Progenitor cell of endocrine pancreas (in vitro differentiated cells): ENCODE measurements around the gene PACS2. TPM values are rescaled to one million over a fixed set of nuclear protein-coding genes. Genes with fewer than 3 reads are reported as not detected.

Experiments used
- DNase-seq: peaks from one replicate; pipeline ENCODE4 v3.0.0; 2021; ENCODE audit warnings: low spot score; ENCODE audit not compliant: unreplicated experiment
- H3K27ac Mint-ChIP-seq: 2 replicates; pipeline ENCODE4 v1.8.0; 2021; ENCODE audit warnings: mild to moderate bottlenecking, moderate library complexity, mixed read lengths
- H3K27me3 Mint-ChIP-seq: 2 replicates; pipeline ENCODE4 v1.8.0; 2021; ENCODE audit warnings: mixed read lengths
- H3K36me3 Mint-ChIP-seq: 2 replicates; pipeline ENCODE4 v1.8.0; 2022; ENCODE audit warnings: mixed read lengths; ENCODE audit not compliant: insufficient read depth
- H3K4me1 Mint-ChIP-seq: 2 replicates; pipeline ENCODE4 v1.8.0; 2021; ENCODE audit warnings: low read depth, mixed read lengths
- H3K4me3 Mint-ChIP-seq: 2 replicates; pipeline ENCODE4 v1.8.0; 2021; ENCODE audit warnings: low read depth, mild to moderate bottlenecking, moderate library complexity, mixed read lengths
- H3K9me3 Mint-ChIP-seq: 2 replicates; pipeline ENCODE4 v1.8.0; 2021; ENCODE audit warnings: low read depth, mixed read lengths
- total RNA-seq: library from RNA; stranded (reverse); gene quantifications from 2 replicates; pipeline ENCODE4 v1.2.1, GENCODE V29; 2021
- TF ChIP-seq, protein P1 (sequence below): fragments of 200-600 bp; sonication (generic); IDR thresholded peaks from one replicate; pipeline ENCODE4 v1.5.0; 2021; ENCODE audit warnings: antibody characterized with exemption, mild to moderate bottlenecking; ENCODE audit not compliant: unreplicated experiment

Gene PACS2
- total RNA-seq, 1 donor from 2014 or later, result 193 TPM

DNA sequence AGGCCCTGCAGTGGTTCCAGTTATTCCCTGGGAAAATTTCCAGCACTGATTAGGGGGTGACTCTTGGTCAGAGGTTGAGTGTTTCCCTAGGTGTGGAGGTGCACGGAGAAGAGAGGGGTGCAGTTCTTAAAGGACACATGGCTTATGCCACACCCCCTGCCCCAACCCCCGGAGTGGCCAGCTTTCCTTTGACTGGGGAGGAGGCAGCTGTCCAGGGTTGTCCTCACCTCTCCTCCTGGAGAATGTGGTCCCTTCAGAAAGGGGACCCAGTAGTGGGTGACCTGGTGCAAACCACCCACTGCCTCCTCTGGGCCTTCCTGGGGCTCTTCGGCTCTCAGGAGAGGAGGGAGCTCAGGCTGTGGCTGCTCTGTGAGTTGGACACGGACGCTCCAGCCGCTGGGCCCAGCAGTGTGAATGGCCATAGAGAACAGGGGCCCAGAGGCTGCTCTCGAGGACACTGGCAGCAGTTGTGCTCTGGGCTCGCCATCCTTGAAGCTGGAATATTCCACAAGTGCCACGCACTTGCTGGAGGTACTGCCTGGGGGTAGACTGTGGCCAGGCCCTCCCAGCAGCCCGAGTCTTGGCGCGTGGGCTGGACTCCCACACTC lies 13.6 kb downstream of the PACS2 start:
- no peak for DNase-seq
- peak overlapping the region; percentile 82 for H3K27ac Mint-ChIP-seq
- H3K4me1 Mint-ChIP-seq, result peaks cover 18% of the 10 kb centered on the region
- H3K4me3 Mint-ChIP-seq, result no peak overlapping the region
- no peaks in the 10 kb centered on the region for H3K36me3 Mint-ChIP-seq
- no peaks in the 10 kb centered on the region for H3K9me3 Mint-ChIP-seq
- TF ChIP-seq, protein P1, sequence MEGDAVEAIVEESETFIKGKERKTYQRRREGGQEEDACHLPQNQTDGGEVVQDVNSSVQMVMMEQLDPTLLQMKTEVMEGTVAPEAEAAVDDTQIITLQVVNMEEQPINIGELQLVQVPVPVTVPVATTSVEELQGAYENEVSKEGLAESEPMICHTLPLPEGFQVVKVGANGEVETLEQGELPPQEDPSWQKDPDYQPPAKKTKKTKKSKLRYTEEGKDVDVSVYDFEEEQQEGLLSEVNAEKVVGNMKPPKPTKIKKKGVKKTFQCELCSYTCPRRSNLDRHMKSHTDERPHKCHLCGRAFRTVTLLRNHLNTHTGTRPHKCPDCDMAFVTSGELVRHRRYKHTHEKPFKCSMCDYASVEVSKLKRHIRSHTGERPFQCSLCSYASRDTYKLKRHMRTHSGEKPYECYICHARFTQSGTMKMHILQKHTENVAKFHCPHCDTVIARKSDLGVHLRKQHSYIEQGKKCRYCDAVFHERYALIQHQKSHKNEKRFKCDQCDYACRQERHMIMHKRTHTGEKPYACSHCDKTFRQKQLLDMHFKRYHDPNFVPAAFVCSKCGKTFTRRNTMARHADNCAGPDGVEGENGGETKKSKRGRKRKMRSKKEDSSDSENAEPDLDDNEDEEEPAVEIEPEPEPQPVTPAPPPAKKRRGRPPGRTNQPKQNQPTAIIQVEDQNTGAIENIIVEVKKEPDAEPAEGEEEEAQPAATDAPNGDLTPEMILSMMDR, result no peak
- no peaks in the 10 kb centered on the region for H3K27me3 Mint-ChIP-seq

DNA sequence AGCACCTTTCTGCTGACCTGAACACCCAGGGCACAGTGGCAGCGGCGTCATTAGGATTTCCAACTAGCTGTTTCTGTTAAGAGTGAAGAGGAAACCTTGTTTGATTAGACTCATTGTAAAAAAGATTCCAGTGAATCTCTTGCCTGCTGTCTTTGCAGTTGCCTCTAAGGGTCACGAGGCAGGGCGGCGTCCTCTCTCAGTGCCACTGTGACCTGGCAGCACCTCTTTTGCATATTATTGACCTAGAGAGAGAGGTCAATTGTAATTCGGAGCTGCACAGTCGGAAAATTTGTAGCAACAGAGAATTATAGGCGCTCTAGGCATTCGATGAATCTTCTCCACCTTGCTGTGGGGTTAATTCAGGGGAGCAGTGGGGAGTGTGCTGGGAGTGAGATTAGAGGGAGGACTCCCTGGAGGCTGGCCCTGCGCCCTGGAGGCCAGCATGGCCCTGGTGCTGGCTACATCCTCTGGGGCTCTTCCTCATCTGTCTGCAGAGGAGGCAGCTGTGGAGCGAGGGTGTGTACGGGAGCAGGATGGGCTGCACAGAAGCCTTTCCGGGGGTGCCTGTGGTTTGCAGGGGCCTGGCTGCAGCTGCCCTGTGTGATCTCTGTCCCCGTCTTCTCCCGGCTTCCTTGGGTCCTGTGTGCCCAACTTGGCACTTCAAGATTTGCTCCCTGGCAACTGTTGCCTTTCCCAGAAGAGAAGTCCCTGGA lies 14.3 kb downstream of the PACS2 start:
- Mint-ChIP-seq H3K9me3 (no peaks in the 10 kb centered on the region), H3K27ac (peak overlapping the region; percentile 82), H3K4me1 (peaks cover 16% of the 10 kb centered on the region), H3K36me3 (no peaks in the 10 kb centered on the region), H3K4me3 (no peak overlapping the region), H3K27me3 (no peaks in the 10 kb centered on the region)
- TF ChIP-seq, protein P1, result no peak
- no peak for DNase-seq

DNA sequence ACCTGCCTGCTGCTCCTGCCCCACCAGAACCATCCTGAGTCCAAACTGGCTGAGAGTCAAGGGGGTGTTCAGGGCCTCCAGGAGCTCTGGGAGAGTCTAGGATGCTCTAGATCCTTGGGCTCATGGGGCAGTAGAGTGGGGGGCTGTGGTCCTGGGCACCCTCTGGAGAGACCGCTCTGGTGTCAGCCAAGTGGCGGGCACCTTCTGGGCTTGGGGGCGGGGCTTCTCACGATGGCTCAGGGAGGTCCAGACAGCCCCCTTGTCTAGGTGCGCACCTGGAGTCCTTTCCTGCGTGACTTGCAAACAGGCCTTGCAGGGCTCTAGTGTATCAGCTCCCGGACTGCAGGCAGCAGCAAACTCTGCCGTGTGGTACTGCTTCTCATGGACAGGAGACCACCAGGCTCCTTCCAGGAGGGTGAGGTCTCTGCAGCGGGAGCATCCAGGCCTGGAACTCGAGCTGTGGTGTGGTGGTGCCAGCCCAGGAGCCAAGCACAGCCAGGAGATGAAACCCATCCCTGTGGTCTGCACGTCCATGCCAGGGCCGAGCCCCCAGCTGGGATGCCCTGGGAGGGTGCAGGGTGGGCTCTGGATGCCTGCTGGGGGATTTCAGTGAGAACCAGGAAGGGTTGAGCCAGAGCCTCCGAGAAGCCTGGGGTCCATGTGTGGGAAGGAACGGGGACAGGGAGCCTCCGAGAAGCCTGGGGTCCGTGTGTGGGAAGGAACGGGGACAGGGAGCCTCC lies 15.0 kb downstream of the PACS2 start:
- H3K4me1 Mint-ChIP-seq, result peaks cover 14% of the 10 kb centered on the region
- TF ChIP-seq, protein P1, result no peak
- no peak overlapping the region for H3K27ac Mint-ChIP-seq
- H3K36me3 Mint-ChIP-seq, result no peaks in the 10 kb centered on the region
- no peak overlapping the region for H3K4me3 Mint-ChIP-seq
- no peaks in the 10 kb centered on the region for H3K9me3 Mint-ChIP-seq
- DNase-seq, result no peak
- H3K27me3 Mint-ChIP-seq, result no peaks in the 10 kb centered on the region

DNA sequence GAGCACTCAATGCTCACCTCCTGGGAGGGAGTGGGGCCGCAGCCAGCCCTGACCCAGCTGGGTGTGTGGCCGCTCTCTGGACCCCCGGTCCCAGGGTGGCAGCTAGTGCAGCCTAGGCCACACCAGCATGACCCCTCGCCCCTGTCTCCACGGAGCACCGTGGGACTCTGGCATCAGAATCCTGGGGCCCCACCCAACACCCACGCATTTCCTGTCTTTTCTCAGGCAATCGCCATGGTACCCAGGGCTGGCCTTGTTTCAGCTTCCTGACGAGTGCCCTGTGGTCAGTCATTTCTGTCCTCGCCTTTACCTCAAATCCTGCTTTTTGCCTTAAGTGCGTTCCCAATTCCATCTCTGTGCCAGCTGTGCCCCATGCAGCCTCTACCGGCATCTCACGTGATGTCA lies 15.9 kb downstream of the PACS2 start:
- no peaks in the 10 kb centered on the region for H3K27me3 Mint-ChIP-seq
- H3K36me3 Mint-ChIP-seq, result no peaks in the 10 kb centered on the region
- no peak for DNase-seq
- no peak overlapping the region for H3K4me3 Mint-ChIP-seq
- H3K27ac Mint-ChIP-seq, result no peak overlapping the region
- TF ChIP-seq, protein P1, result no peak
- H3K9me3 Mint-ChIP-seq, result no peaks in the 10 kb centered on the region
- H3K4me1 Mint-ChIP-seq, result peaks cover 13% of the 10 kb centered on the region

DNA sequence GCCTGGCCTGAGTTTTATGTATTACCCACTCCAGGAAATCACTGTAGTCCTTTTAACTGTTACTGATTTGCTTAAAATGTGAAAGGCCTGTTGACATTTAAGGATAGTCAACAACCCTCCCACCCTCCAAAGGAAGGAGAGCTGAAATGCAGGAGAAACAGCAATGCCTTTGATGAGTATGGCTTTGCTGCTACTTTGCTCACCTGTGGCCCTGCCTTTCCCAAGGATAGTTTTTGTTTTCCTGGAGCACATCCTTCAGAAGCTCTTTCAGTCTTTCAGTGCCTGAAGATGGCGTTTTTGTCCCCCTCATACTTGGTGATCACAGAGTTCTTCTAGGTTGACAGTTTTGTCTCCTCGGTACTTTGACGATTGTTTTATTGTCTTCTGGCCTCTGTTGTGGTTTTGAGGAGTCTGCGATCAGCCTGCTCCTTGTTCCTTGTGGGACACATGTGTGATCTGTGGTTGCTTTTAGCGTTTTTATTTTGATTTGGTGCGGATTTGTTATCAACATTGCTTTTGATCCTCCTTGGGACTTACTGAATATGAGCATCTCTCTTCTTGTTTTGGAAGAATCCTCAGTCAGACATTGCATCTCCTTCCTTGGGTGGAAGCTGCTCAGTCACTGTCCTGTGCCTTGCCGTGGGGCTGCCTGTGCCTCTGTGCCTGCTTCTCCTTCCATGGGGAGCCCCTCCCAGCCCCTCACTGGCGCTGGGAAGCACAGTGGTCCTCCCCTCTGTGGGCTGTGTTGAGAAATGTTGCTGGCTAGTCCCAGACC lies 17.2 kb downstream of the PACS2 start:
- Mint-ChIP-seq H3K27me3 (no peaks in the 10 kb centered on the region), H3K36me3 (peaks cover 3% of the 10 kb centered on the region), H3K4me3 (no peak overlapping the region), H3K4me1 (peaks cover 8% of the 10 kb centered on the region), H3K9me3 (no peaks in the 10 kb centered on the region), H3K27ac (no peak overlapping the region)
- no peak for DNase-seq
- TF ChIP-seq, protein P1, result no peak
